H1 (cell line): ENCODE results near the gene SERP1.

Source experiments
- BACH1 ChIP-seq: IDR thresholded peaks from 2 replicates; pipeline ENCODE4 v1.6.1; 2012; ENCODE audit warnings: low read length, improper control_type of control experiment
- CHD2 ChIP-seq: IDR thresholded peaks from 2 replicates; pipeline ENCODE4 v1.6.1; 2012; ENCODE audit warnings: low read length, improper control_type of control experiment
- CREB1 ChIP-seq: IDR thresholded peaks from 2 replicates; pipeline ENCODE4 v1.6.1; 2012; ENCODE audit warnings: inconsistent platforms
- CTCF ChIP-seq, 3 experiments: IDR thresholded peaks; 1 replicate in 2 of 3; 2 replicates in 1 of 3; pipeline versions ENCODE4 v1.5.1 to v1.6.1; 2011; ENCODE audit warnings: low read length in 3 of 3, mild to moderate bottlenecking in 3 of 3, inconsistent platforms in 2 of 3, low read depth in 1 of 3, moderate library complexity in 1 of 3; ENCODE audit not compliant: insufficient read depth in 1 of 3; ENCODE audit errors: control extremely low read depth in 1 of 3
- EP300 ChIP-seq, 2 experiments: IDR thresholded peaks; 1 replicate in 1 of 2; 2 replicates in 1 of 2; pipeline ENCODE4 v1.6.1; 2011 to 2012; ENCODE audit warnings: low read depth in 2 of 2, low read length in 2 of 2, mild to moderate bottlenecking in 2 of 2, borderline replicate concordance in 1 of 2, inconsistent platforms in 1 of 2, moderate library complexity in 1 of 2
- EZH2 ChIP-seq: fragments of 200-600 bp; sonication (generic); IDR thresholded peaks from 2 replicates; pipeline ENCODE4 v1.7.1; 2012; ENCODE audit warnings: low read depth, mild to moderate bottlenecking, moderate library complexity, low read length, inconsistent platforms; ENCODE audit not compliant: severe bottlenecking
- POLR2A ChIP-seq, 2 experiments: IDR thresholded peaks; 1 replicate in 1 of 2; 2 replicates in 1 of 2; pipeline ENCODE4 v1.6.1; 2011; ENCODE audit warnings: low read depth in 2 of 2, low read length in 2 of 2, mild to moderate bottlenecking in 2 of 2; ENCODE audit errors: control extremely low read depth in 1 of 2
- RAD21 ChIP-seq, 2 experiments: IDR thresholded peaks in 1 of 2; conservative IDR thresholded peaks in 1 of 2; 2 replicates each; pipeline ENCODE4 v1.6.1; 2011; ENCODE audit warnings: low read depth in 2 of 2, low read length in 2 of 2, improper control_type of control experiment in 1 of 2, inconsistent platforms in 1 of 2, mild to moderate bottlenecking in 1 of 2, moderate library complexity in 1 of 2
- SIN3A ChIP-seq, 2 experiments: IDR thresholded peaks in 1 of 2; conservative IDR thresholded peaks in 1 of 2; 2 replicates each; pipeline ENCODE4 v1.6.1; 2011 to 2012; ENCODE audit warnings: low read length in 2 of 2, improper control_type of control experiment in 1 of 2, low read depth in 1 of 2, mild to moderate bottlenecking in 1 of 2
- TAF1 ChIP-seq: IDR thresholded peaks from 2 replicates; pipeline ENCODE4 v1.6.1; 2011; ENCODE audit warnings: mild to moderate bottlenecking, low read depth, low read length
- YY1 ChIP-seq: IDR thresholded peaks from 2 replicates; pipeline ENCODE4 v1.6.1; 2011; ENCODE audit warnings: low read depth, mild to moderate bottlenecking, low read length
- TF ChIP-seq, protein P1 (sequence below): IDR thresholded peaks from 2 replicates; pipeline ENCODE4 v1.6.1; 2012; ENCODE audit warnings: low read length, inconsistent platforms
- TF ChIP-seq, protein P2 (sequence below): IDR thresholded peaks from 2 replicates; pipeline ENCODE4 v1.6.1; 2011; ENCODE audit warnings: low read length, improper control_type of control experiment
- TF ChIP-seq, protein P3 (sequence below): IDR thresholded peaks from 2 replicates; pipeline ENCODE4 v1.6.1; 2011; ENCODE audit warnings: low read depth, mild to moderate bottlenecking, low read length; ENCODE audit not compliant: insufficient read depth

DNA sequence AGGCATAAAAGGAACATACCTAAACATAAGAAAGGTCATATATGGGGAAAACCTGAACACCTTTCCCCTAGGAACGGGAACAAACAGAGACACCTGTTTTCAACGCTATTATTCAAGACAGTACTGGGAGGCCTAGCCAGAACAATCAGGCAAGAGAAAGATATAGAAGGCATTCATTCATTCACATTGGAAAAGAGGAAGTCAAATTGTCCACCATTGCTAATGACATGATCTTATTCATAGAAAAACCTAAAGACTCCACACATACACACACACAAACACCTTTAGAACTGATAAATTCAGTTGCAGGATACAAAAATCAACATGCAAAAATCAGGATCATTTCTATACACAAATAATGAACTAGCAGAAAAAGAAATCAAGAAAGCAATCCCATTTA lies 36.5 kb downstream of the SERP1 start:
- TF ChIP-seq BACH1 = no peak
- TF ChIP-seq, protein P1, sequence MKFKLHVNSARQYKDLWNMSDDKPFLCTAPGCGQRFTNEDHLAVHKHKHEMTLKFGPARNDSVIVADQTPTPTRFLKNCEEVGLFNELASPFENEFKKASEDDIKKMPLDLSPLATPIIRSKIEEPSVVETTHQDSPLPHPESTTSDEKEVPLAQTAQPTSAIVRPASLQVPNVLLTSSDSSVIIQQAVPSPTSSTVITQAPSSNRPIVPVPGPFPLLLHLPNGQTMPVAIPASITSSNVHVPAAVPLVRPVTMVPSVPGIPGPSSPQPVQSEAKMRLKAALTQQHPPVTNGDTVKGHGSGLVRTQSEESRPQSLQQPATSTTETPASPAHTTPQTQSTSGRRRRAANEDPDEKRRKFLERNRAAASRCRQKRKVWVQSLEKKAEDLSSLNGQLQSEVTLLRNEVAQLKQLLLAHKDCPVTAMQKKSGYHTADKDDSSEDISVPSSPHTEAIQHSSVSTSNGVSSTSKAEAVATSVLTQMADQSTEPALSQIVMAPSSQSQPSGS = no peak
- no peak for TF ChIP-seq SIN3A (conservative IDR thresholded peaks at IDR 0.05 in 1 of 2, IDR thresholded peaks at IDR 0.05 in 1 of 2; ENCODE audit: low read depth in 1 of 2, low read length in 2 of 2)
- TF ChIP-seq POLR2A (IDR thresholded peaks at IDR 0.05; ENCODE audit: control extremely low read depth in 1 of 2, low read depth in 2 of 2, low read length in 2 of 2) = no peak
- no peak for TF ChIP-seq EZH2
- TF ChIP-seq CTCF (IDR thresholded peaks at IDR 0.05; ENCODE audit: control extremely low read depth in 1 of 3, insufficient read depth in 1 of 3, low read depth in 1 of 3, low read length in 3 of 3) = no peak
- TF ChIP-seq, protein P2, sequence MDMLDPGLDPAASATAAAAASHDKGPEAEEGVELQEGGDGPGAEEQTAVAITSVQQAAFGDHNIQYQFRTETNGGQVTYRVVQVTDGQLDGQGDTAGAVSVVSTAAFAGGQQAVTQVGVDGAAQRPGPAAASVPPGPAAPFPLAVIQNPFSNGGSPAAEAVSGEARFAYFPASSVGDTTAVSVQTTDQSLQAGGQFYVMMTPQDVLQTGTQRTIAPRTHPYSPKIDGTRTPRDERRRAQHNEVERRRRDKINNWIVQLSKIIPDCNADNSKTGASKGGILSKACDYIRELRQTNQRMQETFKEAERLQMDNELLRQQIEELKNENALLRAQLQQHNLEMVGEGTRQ = no peak
- no peak for TF ChIP-seq CHD2
- no peak for TF ChIP-seq RAD21 (IDR thresholded peaks at IDR 0.05 in 1 of 2, conservative IDR thresholded peaks at IDR 0.05 in 1 of 2; ENCODE audit: low read depth in 2 of 2, low read length in 2 of 2)
- TF ChIP-seq, protein P3, sequence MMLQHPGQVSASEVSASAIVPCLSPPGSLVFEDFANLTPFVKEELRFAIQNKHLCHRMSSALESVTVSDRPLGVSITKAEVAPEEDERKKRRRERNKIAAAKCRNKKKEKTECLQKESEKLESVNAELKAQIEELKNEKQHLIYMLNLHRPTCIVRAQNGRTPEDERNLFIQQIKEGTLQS = no peak
- TF ChIP-seq CREB1 = no peak
- no peak for TF ChIP-seq EP300 (IDR thresholded peaks at IDR 0.05; ENCODE audit: borderline replicate concordance in 1 of 2, low read depth in 2 of 2, low read length in 2 of 2)
- no peak for TF ChIP-seq YY1
- no peak for TF ChIP-seq TAF1
